A549 (cell line): ENCODE measurements around the gene KCNJ10.

Source experiments
- BHLHE40 ChIP-seq: IDR thresholded peaks from 2 replicates; pipeline ENCODE4 v1.6.1; 2012; ENCODE audit warnings: low read depth, low read length, inconsistent platforms
- CBX2 ChIP-seq: fragments of 200-600 bp; sonication (generic); IDR thresholded peaks from 2 replicates; pipeline ENCODE4 v1.6.1; 2016; ENCODE audit warnings: low read depth, mild to moderate bottlenecking, borderline replicate concordance
- HEYL ChIP-seq: fragments of 250-450 bp; sonication (Bioruptor Pico); IDR thresholded peaks from 2 replicates; pipeline ENCODE4 v1.8.0; 2021; ENCODE audit warnings: mild to moderate bottlenecking, moderate library complexity
- POLR2A ChIP-seq: IDR thresholded peaks from 2 replicates; pipeline ENCODE4 v1.6.1; 2012; ENCODE audit warnings: mild to moderate bottlenecking, low read length
- RARB ChIP-seq: fragments of 250-450 bp; sonication (Bioruptor Pico); IDR thresholded peaks from 2 replicates; pipeline ENCODE4 v1.8.0; 2021; ENCODE audit warnings: mild to moderate bottlenecking, moderate library complexity
- ZC3H11A ChIP-seq: fragments of 450-650 bp; IDR thresholded peaks from 2 replicates; pipeline ENCODE4 v1.6.1; 2014; ENCODE audit warnings: antibody characterized with exemption, mild to moderate bottlenecking
- TF ChIP-seq, protein P1 (sequence below): fragments of >200 bp; sonication (Bioruptor Twin); formaldehyde crosslinking; IDR thresholded peaks from 3 replicates; pipeline ENCODE4 v1.5.1; 2016
- TF ChIP-seq, protein P2 (sequence below): fragments of 450-650 bp; IDR thresholded peaks from 2 replicates; pipeline ENCODE4 v1.6.1; 2014; ENCODE audit warnings: antibody characterized with exemption
- TF ChIP-seq, protein P3 (sequence below): IDR thresholded peaks from 2 replicates; pipeline ENCODE4 v1.6.1; 2012

DNA sequence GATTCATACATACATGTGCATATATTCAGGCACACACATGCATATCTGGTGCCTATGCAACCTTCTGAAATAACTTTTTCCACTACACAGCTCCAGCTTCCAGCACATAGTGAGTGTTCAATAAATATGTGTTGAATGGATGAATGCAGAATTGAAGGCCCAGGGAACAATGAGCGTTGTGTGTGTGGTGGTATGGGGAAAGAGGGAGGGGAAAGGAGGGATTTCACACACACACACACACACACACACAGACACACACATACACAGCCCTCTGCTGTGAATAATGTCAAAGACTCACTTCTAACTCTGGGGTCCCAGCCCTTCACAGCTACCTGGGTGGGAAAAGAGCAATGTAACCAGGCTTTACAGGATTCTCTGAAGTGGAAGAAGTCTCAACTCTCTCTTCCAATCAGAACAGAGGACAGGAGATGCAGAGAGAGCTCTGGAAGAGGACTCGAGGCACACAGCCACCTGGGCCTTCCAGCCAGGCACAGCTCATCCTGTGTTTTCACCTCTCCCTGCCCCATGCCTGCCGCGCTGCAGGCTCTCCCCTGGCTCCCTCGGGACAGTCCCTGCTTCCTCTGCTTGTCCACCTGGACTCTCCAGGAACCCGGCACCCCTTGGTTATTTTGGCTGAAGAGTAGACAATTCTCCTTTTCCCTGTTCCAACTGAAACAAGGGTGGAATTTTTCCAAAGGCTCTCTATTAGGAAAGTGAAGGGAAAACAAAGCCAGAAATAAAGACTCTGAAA lies 33.9 kb upstream of the KCNJ10 start:
- TF ChIP-seq, protein P1, sequence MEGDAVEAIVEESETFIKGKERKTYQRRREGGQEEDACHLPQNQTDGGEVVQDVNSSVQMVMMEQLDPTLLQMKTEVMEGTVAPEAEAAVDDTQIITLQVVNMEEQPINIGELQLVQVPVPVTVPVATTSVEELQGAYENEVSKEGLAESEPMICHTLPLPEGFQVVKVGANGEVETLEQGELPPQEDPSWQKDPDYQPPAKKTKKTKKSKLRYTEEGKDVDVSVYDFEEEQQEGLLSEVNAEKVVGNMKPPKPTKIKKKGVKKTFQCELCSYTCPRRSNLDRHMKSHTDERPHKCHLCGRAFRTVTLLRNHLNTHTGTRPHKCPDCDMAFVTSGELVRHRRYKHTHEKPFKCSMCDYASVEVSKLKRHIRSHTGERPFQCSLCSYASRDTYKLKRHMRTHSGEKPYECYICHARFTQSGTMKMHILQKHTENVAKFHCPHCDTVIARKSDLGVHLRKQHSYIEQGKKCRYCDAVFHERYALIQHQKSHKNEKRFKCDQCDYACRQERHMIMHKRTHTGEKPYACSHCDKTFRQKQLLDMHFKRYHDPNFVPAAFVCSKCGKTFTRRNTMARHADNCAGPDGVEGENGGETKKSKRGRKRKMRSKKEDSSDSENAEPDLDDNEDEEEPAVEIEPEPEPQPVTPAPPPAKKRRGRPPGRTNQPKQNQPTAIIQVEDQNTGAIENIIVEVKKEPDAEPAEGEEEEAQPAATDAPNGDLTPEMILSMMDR, result no peak
- TF ChIP-seq HEYL (CRISPR knock-in tag) (no peak), ZC3H11A (no peak), POLR2A (no peak), CBX2 (no peak), RARB (no peak), BHLHE40 (no peak)
- TF ChIP-seq, protein P2, sequence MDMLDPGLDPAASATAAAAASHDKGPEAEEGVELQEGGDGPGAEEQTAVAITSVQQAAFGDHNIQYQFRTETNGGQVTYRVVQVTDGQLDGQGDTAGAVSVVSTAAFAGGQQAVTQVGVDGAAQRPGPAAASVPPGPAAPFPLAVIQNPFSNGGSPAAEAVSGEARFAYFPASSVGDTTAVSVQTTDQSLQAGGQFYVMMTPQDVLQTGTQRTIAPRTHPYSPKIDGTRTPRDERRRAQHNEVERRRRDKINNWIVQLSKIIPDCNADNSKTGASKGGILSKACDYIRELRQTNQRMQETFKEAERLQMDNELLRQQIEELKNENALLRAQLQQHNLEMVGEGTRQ, result no peak
- TF ChIP-seq, protein P3, sequence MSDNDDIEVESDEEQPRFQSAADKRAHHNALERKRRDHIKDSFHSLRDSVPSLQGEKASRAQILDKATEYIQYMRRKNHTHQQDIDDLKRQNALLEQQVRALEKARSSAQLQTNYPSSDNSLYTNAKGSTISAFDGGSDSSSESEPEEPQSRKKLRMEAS, result no peak
